ENCODE results near the gene NOL3. TPM values are rescaled to one million over a fixed set of nuclear protein-coding genes. Genes with fewer than 3 reads are reported as not detected.

NOL3 gene
- total and polyA plus RNA-seq, 2 of the 4 experiments (the other 2 are of a cell fraction): 6.1 to 17.2 TPM

- Histone ChIP-seq H3K14ac (replicated peaks; ENCODE audit: low read depth, low read length) (no peak overlapping the region), H3K56ac (ENCODE audit: extremely low read depth, insufficient read depth, low read length) (no peak overlapping the region), H4K20me1 (ENCODE audit: insufficient read depth, low read length) (peaks cover 27% of the 10 kb centered on the region), H3K36me3 (ENCODE audit: control insufficient read depth, insufficient read depth, low read length) (peaks cover 70% of the 10 kb centered on the region), H2AK5ac (ENCODE audit: low read depth, low read length) (no peak overlapping the region), H2BK5ac (ENCODE audit: low read depth, low read length, poor library complexity, severe bottlenecking) (no peak overlapping the region), H3K18ac (ENCODE audit: low read depth, low read length) (no peak overlapping the region), H4K91ac (ENCODE audit: insufficient read depth, low read depth, low read length) (no peak overlapping the region), H2BK20ac (ENCODE audit: low read depth, low read length) (no peak overlapping the region), H3K23ac (ENCODE audit: low read depth, low read length) (no peak overlapping the region), H4K5ac (ENCODE audit: low read depth, low read length) (no peak overlapping the region), H3K27me3 (ENCODE audit: control insufficient read depth, insufficient read depth, low read length) (no peaks in the 10 kb centered on the region), H3K4ac (ENCODE audit: low read depth, low read length) (no peak overlapping the region), H3K9ac (ENCODE audit: low read depth, low read length) (no peak overlapping the region), H2AK9ac (replicated peaks; ENCODE audit: low read depth, low read length, poor library complexity) (peak overlapping the region; percentile 70), H2BK15ac (ENCODE audit: low read depth, low read length) (no peak overlapping the region), H2AFZ (replicated peaks; ENCODE audit: low read length, poor library complexity) (no peak overlapping the region), H3K27ac (ENCODE audit: insufficient read depth, low read length) (no peak overlapping the region), H3K9me3 (ENCODE audit: control insufficient read depth, insufficient read depth, low read length) (no peaks in the 10 kb centered on the region), H3K4me2 (ENCODE audit: low read depth, low read length) (no peak overlapping the region), H3K4me3 (ENCODE audit: insufficient read depth, low read depth, low read length) (no peak overlapping the region), H3K9me1 (ENCODE audit: insufficient read depth, low read length) (peaks cover 9% of the 10 kb centered on the region), H2BK120ac (ENCODE audit: low read depth, low read length) (no peak overlapping the region), H3K4me1 (ENCODE audit: control insufficient read depth, insufficient read depth, low read length) (peaks cover 7% of the 10 kb centered on the region), H4K8ac (ENCODE audit: low read depth in 2 of 2, low read length in 2 of 2) (no peak overlapping the region), H3K79me1 (ENCODE audit: low read depth in 1 of 2, low read length in 2 of 2) (peaks cover 21 to 42% of the 10 kb centered on the region in 2 experiments)
- WGBS, 2 experiments (ENCODE audit: extremely low coverage in 2 of 2, insufficient read length in 1 of 2): 73% methylated on average over 5 of the region's 6 CpGs; no CpG with 5 or more reads in 1 of the 2 experiments
- dilution Hi-C loops (cut with HindIII; ENCODE audit: low sequenced_read_pairs, unreplicated experiment): no loop called here
- DNase-seq: no peak
- ChIA-PET POLR2A (ENCODE audit: unreplicated experiment) (interaction anchor here (0.9 kb wide), 1 partner anchor 29 kb away, joined by 5 read pairs; the partner anchor contains the start of gene TMEM208), CTCF (interaction anchor here (1.1 kb wide), 1 partner anchor 13 kb away, joined by 3 read pairs; no protein-coding TSS in a partner anchor)
- BruUV-seq (replicated peaks): no TSS peak
- intact Hi-C loops (cut with micrococcal nuclease): no loop called here
- in situ Hi-C loops (cut with MboI; ENCODE audit: low sequenced_read_pairs): no loop called here
- no peak for ATAC-seq (ENCODE audit: low read depth)
- TF ChIP-seq ELK1 (IDR thresholded peaks at IDR 0.05; ENCODE audit: borderline replicate concordance, low read depth, low read length): no peak
- no peak for TF ChIP-seq POLR2A (IDR thresholded peaks at IDR 0.05; ENCODE audit: low read depth, low read length)
These were observed 27.4 kb downstream of the NOL3 start for GRCh38 chr16:67197704-67198103.
